Muscle layer of duodenum (tissue), 2 donors: Measurements from ENCODE around the gene FPR3.
"Not testable (repeated sequence)": the region's sequence is repeated elsewhere in the genome, so short reads cannot be mapped to it uniquely, and the experiment has no call there.

Experiments used
- H3K27ac ChIP-seq: one replicate; pipeline ENCODE4 v1.7.0; 2013; ENCODE audit warnings: mild to moderate bottlenecking, low read length
- H3K27me3 ChIP-seq: one replicate; pipeline ENCODE4 v1.7.0; 2013; ENCODE audit warnings: low read depth, mild to moderate bottlenecking, control low read depth, low read length
- H3K36me3 ChIP-seq, 2 donors: one replicate each; pipeline ENCODE4 v1.7.0; 2013; ENCODE audit warnings: low read length in 2 of 2, control low read depth in 1 of 2, mild to moderate bottlenecking in 1 of 2; ENCODE audit not compliant: insufficient read depth in 2 of 2, control insufficient read depth in 1 of 2
- H3K4me1 ChIP-seq, 2 donors: one replicate each; pipeline ENCODE4 v1.7.0; 2013; ENCODE audit warnings: low read length in 2 of 2, mild to moderate bottlenecking in 2 of 2, control low read depth in 1 of 2, moderate library complexity in 1 of 2; ENCODE audit not compliant: insufficient read depth in 2 of 2, control insufficient read depth in 1 of 2
- H3K4me3 ChIP-seq, 2 donors: one replicate each; pipeline ENCODE4 v1.7.0; 2013; ENCODE audit warnings: low read length in 2 of 2, low read depth in 1 of 2, mild to moderate bottlenecking in 1 of 2
- H3K9me3 ChIP-seq, 2 donors: one replicate each; pipeline ENCODE4 v1.7.0; 2013; ENCODE audit warnings: low read length in 2 of 2, control low read depth in 1 of 2, mild to moderate bottlenecking in 1 of 2; ENCODE audit not compliant: control insufficient read depth in 1 of 2
- donor health status: healthy.

Gene FPR3

DNA sequence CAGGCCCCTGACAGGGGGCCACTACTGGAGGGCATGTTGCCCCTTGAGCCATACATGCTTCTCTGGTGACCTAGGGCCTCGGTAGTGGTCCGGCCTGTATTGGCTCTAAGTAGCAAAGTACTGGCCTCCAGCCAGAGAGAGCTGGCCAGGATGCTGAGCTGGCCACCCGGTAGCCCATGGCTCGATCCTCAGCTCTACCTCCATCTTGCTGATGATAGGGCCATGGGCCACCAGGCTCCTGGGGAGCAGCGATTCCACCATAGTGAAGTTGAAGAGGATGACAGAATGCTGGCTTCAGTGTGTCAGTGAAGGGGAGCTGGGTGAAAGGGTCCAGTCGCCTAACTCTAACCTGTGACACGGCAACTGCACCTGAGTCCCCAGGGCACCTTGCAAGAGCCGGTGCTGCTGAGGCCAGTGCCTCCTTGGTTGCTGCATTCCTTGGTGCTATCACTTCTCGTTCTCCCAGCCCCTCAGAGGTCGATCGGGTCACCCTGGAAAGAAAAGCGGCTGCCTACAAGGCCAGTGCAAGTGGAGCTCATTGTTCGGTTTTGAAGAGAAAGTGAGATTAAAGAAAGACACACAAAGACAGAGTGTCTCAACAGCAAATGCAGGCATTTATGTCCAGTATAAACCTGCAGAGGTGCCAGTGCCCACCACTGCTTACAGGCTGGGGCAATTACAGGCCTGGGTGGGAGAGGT, 5.0 kb downstream of the FPR3 start:
- Histone ChIP-seq H3K9me3 (no peaks in the 10 kb centered on the region), H3K4me3 (peak overlapping the region in 1 of 2 donors; percentile 17), H3K4me1 (peaks cover 0 to 13% of the 10 kb centered on the region in 2 donors), H3K27ac (peak overlapping the region; percentile 42), H3K27me3 (no peaks in the 10 kb centered on the region), H3K36me3 (no peaks in the 10 kb centered on the region)

DNA sequence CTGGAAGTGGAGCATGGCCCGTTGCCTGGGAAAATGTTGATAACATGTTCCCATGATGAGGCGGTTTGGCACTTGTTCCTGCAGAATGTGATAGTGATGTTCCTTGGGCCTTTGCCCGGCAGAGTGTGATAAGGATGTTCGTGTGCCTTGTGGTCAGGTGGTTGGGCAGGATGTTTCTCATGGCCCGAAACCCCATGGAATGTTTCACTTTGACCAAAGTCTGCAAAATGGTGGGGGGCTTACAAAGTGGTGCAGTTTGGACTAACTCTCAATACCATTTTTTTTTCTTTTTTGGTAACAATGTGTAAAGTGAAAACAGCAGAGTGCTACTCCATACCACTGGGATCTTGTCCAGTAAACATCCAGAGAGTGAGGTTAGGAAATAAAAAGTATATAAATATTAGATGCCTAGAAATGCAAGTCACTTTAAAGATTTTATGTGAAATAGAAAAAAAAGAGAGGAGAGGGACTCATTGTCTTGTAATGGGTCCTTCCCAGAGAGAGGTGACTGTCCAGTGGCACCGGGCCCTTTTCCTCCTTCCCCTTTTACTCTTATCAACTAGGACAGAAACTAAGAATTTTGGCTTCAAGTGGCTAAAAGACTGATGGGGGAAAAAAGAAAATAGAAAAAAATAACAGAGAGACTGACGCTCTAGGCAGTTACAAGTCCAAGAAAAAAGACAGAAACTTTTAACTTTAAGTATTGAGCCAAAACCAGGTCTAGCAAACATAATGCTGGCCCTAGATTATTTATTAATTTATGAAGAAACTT, 5.7 kb downstream of the FPR3 start:
- no peak overlapping the region for H3K4me3 ChIP-seq
- peaks cover 0 to 13% of the 10 kb centered on the region in 2 donors for H3K4me1 ChIP-seq
- H3K27ac ChIP-seq = no peak overlapping the region

DNA sequence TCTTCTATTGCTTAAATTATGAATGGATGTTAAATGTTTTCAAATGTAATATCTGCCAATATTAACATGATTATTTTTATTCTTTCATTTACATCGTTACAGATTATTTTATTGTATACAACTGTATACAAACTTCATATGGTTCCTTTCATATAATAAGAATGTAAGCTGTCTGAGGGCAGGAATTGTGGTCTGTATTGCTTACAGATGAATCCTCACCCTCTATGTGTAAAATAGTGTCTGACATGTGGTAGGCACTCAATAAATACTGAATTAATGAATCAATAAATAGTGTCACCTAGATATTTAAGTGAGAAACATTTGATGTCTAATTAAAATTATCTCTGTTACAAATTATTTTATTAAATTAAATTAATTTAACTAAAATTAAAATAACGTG, 7.8 kb downstream of the FPR3 start:
- Histone ChIP-seq H3K27me3 (no peaks in the 10 kb centered on the region), H3K4me1 (peaks cover 0 to 13% of the 10 kb centered on the region in 2 donors), H3K36me3 (no peaks in the 10 kb centered on the region), H3K27ac (no peak overlapping the region), H3K9me3 (no peaks in the 10 kb centered on the region), H3K4me3 (no peak overlapping the region)

More for the DNA sequence above, 5.7 kb downstream of the FPR3 start:
- Histone ChIP-seq H3K27me3 (no peaks in the 10 kb centered on the region), H3K9me3 (no peaks in the 10 kb centered on the region), H3K36me3 (no peaks in the 10 kb centered on the region)

DNA sequence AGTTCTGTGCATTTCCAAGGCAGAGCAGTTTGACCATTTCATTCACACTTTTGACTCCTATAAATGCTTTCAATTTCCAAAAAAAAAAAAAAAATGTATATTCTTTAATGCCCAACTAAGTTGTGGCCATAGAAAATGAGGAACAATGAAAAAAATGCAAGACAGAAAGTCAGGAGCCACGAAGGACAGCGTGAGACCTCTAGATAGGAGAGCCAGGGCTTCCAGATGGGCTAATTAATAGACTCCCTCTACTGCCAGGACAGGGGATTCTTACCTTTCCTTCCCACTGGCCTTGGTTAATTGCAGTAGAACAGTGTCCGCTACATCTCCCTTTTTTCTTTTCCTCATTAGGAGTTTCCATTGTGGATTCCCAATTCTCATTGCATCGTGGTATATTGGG, 8.6 kb downstream of the FPR3 start:
- Histone ChIP-seq H3K4me3 (no peak overlapping the region), H3K36me3 (no peaks in the 10 kb centered on the region), H3K4me1 (peaks cover 0 to 13% of the 10 kb centered on the region in 2 donors), H3K27ac (peak overlapping the region; percentile 35), H3K27me3 (no peaks in the 10 kb centered on the region), H3K9me3 (no peaks in the 10 kb centered on the region)

DNA sequence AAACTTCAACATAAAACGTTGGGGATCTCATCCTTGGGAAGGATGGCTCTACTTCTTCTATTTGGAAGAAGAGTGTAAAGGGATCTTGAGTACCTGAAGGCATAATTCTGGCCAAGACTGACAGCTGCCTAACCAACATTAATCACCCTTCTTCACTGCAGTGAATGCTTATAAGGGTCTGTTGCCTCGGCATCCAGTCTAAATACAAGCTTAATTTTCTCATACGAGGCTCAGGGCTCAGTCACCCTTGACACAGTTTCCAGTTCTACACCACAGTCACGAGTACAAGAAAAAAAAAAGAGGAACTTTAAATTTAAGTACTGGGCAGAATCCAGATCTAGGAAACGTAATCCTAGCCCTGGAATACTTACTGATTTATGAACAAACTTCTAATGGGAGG, 9.0 kb downstream of the FPR3 start:
- H3K4me3 ChIP-seq = no peak overlapping the region
- H3K4me1 ChIP-seq = peaks cover 0 to 11% of the 10 kb centered on the region in 2 donors
- H3K9me3 ChIP-seq = no peaks in the 10 kb centered on the region
- no peaks in the 10 kb centered on the region for H3K27me3 ChIP-seq
- peak overlapping the region; percentile 35 for H3K27ac ChIP-seq
- no peaks in the 10 kb centered on the region for H3K36me3 ChIP-seq

DNA sequence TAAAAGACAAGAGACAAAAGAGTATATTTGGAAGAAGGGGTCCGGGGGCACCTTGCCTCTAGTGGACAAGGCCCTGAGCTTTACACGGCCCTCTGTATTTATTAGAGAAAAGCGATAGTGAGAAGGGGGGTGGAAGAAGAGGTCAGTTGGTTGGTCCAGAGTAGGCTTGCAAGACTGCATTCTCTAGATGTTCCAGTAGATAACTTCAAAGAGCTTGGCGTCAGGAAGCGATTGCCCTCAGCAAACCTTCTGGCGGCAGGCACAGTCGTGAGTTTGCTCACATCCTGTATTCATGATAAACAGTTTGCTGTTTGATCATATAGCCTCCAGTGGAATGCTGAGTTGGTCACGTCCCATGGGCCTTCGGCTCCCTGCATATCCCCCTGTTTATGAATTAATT, 9.8 kb downstream of the FPR3 start:
- H3K4me3 ChIP-seq, H3K27ac ChIP-seq, H3K27me3 ChIP-seq, H3K4me1 ChIP-seq, H3K9me3 ChIP-seq, H3K36me3 ChIP-seq: not testable (repeated sequence)

DNA sequence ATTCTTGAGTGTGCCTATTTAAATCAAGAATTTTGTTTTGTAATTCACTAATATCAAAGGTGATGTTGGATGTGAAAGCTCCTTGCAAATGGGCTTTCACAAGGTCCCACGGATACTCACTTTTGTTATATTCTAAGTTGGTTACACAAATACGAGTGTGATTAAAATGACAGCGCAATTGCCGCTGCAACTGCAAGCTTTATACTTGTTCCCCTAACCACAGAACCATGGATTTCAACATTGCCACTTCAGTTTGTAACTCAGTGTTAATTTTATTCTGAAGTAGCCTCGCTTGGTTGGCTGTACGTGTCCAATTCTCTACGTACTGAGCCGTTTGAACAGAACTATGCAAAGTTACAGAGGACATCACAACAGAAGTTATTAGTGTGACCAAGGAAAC, 10.4 kb downstream of the FPR3 start:
- H3K4me3 ChIP-seq, H3K27ac ChIP-seq: not testable (repeated sequence)

DNA sequence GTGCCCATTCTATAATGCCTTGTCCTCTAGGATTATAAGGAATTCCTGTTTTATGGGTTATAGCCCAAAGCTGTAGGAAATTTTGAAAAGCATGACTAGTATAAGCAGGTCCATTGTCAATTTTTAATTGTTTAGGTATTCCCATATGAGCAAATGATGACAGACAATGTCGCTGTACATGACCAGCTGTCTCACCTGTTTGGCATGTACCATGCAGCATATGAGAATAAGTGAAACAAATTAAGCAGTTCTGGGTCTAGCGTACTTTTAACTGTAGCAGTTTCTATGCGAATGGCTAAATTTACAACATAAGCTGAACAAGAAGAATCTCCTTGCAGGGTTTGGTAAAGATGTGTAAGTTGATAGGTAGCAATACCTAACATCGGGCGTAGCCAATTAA, 11.6 kb downstream of the FPR3 start:
- H3K4me3 ChIP-seq, H3K27me3 ChIP-seq, H3K27ac ChIP-seq, H3K36me3 ChIP-seq, H3K9me3 ChIP-seq, H3K4me1 ChIP-seq: not testable (repeated sequence)

More for the DNA sequence above, 10.4 kb downstream of the FPR3 start:
- H3K9me3 ChIP-seq, H3K27me3 ChIP-seq, H3K36me3 ChIP-seq, H3K4me1 ChIP-seq: not testable (repeated sequence)

DNA sequence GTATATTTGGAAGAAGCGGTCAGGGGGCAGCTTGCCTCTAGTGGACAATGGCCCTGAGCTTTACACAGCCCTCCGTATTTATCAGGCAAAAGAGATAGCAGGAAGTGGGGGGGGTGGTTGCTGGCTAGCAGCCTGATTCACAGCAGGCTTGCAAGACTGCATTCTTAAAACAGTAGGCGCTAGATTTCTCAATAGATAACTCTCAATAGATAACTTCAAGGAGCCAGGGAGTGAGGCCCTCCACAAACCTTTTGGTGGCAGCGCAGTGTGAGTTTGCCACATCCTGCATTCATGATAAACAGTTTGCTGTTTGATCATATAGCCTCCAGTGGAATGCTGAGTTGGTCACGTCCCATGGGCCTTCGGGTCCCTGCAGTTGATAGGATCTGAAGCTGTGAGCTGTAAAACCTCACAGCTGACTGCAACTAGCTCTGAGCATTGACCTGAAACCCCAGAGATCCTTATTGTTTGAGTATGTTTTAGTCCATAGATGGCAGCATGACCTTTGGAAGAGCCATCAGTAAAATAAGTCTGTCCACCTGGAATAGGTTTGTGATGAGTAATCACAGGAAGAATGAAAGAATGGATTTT, 12.2 kb downstream of the FPR3 start:
- Histone ChIP-seq H3K27me3 (no peaks in the 10 kb centered on the region), H3K4me1 (no peaks in the 10 kb centered on the region), H3K27ac (no peak overlapping the region), H3K36me3 (no peaks in the 10 kb centered on the region), H3K4me3 (no peak overlapping the region), H3K9me3 (no peaks in the 10 kb centered on the region)

DNA sequence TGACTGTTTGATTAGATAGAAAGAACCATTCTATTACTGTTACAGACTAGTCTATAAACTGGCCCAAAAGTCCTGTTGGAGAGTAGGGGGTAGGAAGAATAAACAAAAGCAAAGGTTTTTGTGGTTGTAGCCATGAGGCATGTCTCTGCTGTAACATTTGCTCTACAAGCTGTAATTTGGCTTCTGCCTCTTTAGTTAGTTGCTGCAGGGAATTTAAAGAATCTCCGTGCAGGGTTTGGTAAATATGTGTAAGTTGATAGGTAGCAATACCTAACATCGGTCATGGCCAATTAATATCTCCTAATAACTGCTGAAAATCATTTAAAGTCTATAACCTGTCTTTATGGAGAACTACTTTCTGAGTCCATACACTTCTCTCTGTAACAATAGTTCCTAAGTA, 13.0 kb downstream of the FPR3 start:
- Histone ChIP-seq H3K27ac (no peak overlapping the region), H3K27me3 (no peaks in the 10 kb centered on the region), H3K4me1 (no peaks in the 10 kb centered on the region), H3K36me3 (no peaks in the 10 kb centered on the region), H3K9me3 (no peaks in the 10 kb centered on the region), H3K4me3 (no peak overlapping the region)

DNA sequence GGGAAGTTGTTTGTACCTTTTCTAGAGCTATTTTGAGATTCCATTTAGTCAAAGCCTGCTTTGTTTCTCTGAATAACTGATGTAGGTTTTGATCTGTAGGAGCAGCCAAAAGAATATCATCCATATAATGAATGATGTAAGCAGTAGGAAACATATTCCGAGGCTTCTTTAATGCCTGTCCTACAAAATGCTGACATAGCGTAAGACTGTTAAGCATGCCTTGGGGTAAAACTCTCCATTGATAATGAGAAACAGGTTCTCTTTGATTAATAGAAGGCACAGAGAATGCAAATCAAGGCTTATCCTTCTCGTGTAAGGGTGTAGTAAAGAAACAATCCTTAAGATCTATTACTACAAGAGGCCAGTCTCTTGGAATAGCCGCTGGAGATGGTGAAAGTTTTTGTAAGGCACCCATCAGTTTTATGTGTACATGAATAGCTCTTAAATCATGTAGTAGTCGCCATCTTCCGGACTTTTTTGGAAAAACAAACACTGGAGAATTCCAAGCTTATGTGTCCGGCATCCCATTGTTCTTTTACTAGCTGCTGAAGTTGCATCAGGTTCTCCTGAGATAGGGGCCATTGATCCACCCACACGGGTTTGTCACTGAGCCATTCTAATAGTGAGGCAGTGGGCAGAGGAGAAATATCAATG, 13.5 kb downstream of the FPR3 start:
- Histone ChIP-seq H3K9me3 (no peaks in the 10 kb centered on the region), H3K36me3 (no peaks in the 10 kb centered on the region), H3K27me3 (no peaks in the 10 kb centered on the region), H3K4me1 (no peaks in the 10 kb centered on the region), H3K4me3 (no peak overlapping the region), H3K27ac (no peak overlapping the region)
